HepG2 (cell line): ENCODE results near the gene CAMK1G.

ENCODE experiments used
- ARNTL ChIP-seq: sonication (generic); formaldehyde crosslinking; IDR thresholded peaks from 2 replicates; pipeline ENCODE4 v1.4.0; 2020; ENCODE audit warnings: mild to moderate bottlenecking, missing genetic modification reagents
- ETV6 ChIP-seq: sonication (generic); formaldehyde crosslinking; conservative IDR thresholded peaks from 2 replicates; pipeline ENCODE4 v1.4.0; 2020; ENCODE audit warnings: missing genetic modification reagents
- FOXK2 ChIP-seq: fragments of 450-650 bp; IDR thresholded peaks from 2 replicates; pipeline ENCODE4 v1.6.1; 2016
- GTF2F1 ChIP-seq: fragments of 150-350 bp; IDR thresholded peaks from 2 replicates; pipeline ENCODE4 v1.6.1; 2014; ENCODE audit warnings: low read length
- HMG20A ChIP-seq: IDR thresholded peaks from 2 replicates; pipeline ENCODE4 v1.6.1; 2016; ENCODE audit warnings: borderline replicate concordance
- JUND ChIP-seq: sonication (generic); formaldehyde crosslinking; IDR thresholded peaks from 2 replicates; pipeline ENCODE4 v1.8.0; 2022; ENCODE audit warnings: mild to moderate bottlenecking, missing genetic modification reagents
- KLF6 ChIP-seq: IDR thresholded peaks from 2 replicates; pipeline ENCODE4 v1.8.0; 2016; ENCODE audit warnings: missing biosample characterization, missing genetic modification reagents
- KLF9 ChIP-seq: IDR thresholded peaks from 2 replicates; pipeline ENCODE4 v1.6.1; 2016; ENCODE audit warnings: low read depth
- PRMT3 ChIP-seq: sonication (generic); formaldehyde crosslinking; IDR thresholded peaks from 2 replicates; pipeline ENCODE4 v1.8.1; 2022; ENCODE audit warnings: low read depth, mild to moderate bottlenecking, moderate library complexity, missing genetic modification reagents, borderline replicate concordance
- TF ChIP-seq, protein P1 (sequence below): sonication (generic); formaldehyde crosslinking; IDR thresholded peaks from one replicate; pipeline ENCODE4 v1.5.1; 2020; ENCODE audit warnings: mild to moderate bottlenecking, missing genetic modification reagents; ENCODE audit errors: not compliant biosample characterization
- TF ChIP-seq, protein P2 (sequence below): sonication (generic); formaldehyde crosslinking; IDR thresholded peaks from 2 replicates; pipeline ENCODE4 v1.4.0; 2020; ENCODE audit warnings: missing genetic modification reagents, borderline replicate concordance

DNA sequence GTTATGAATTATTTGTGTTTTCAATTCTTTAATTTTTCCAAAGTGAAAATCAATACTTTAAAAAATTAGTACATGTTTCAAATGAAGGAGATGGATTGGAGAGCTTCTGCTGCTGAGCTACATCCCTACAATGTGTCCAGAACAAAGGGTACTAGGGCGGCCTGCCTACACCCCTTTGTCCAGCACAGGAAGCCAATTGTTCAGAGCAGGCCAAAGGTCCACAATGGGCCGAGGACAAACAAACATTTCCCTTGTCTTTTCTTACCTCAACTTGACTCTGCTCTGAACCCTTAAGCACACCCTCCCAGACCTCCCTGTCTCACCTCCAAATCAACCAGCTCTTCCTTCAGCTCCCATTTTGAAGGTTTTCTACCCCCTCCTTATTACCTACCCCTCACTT is 39.4 kb upstream of the CAMK1G start:
- TF ChIP-seq ETV6 (CRISPR knock-in tag) (no peak), ARNTL (no peak), JUND (CRISPR knock-in tag) (no peak), FOXK2 (no peak), KLF6 (no peak), HMG20A (CRISPR knock-in tag) (no peak), GTF2F1 (no peak), KLF9 (CRISPR knock-in tag) (no peak), PRMT3 (CRISPR knock-in tag) (no peak)
- TF ChIP-seq, protein P1, sequence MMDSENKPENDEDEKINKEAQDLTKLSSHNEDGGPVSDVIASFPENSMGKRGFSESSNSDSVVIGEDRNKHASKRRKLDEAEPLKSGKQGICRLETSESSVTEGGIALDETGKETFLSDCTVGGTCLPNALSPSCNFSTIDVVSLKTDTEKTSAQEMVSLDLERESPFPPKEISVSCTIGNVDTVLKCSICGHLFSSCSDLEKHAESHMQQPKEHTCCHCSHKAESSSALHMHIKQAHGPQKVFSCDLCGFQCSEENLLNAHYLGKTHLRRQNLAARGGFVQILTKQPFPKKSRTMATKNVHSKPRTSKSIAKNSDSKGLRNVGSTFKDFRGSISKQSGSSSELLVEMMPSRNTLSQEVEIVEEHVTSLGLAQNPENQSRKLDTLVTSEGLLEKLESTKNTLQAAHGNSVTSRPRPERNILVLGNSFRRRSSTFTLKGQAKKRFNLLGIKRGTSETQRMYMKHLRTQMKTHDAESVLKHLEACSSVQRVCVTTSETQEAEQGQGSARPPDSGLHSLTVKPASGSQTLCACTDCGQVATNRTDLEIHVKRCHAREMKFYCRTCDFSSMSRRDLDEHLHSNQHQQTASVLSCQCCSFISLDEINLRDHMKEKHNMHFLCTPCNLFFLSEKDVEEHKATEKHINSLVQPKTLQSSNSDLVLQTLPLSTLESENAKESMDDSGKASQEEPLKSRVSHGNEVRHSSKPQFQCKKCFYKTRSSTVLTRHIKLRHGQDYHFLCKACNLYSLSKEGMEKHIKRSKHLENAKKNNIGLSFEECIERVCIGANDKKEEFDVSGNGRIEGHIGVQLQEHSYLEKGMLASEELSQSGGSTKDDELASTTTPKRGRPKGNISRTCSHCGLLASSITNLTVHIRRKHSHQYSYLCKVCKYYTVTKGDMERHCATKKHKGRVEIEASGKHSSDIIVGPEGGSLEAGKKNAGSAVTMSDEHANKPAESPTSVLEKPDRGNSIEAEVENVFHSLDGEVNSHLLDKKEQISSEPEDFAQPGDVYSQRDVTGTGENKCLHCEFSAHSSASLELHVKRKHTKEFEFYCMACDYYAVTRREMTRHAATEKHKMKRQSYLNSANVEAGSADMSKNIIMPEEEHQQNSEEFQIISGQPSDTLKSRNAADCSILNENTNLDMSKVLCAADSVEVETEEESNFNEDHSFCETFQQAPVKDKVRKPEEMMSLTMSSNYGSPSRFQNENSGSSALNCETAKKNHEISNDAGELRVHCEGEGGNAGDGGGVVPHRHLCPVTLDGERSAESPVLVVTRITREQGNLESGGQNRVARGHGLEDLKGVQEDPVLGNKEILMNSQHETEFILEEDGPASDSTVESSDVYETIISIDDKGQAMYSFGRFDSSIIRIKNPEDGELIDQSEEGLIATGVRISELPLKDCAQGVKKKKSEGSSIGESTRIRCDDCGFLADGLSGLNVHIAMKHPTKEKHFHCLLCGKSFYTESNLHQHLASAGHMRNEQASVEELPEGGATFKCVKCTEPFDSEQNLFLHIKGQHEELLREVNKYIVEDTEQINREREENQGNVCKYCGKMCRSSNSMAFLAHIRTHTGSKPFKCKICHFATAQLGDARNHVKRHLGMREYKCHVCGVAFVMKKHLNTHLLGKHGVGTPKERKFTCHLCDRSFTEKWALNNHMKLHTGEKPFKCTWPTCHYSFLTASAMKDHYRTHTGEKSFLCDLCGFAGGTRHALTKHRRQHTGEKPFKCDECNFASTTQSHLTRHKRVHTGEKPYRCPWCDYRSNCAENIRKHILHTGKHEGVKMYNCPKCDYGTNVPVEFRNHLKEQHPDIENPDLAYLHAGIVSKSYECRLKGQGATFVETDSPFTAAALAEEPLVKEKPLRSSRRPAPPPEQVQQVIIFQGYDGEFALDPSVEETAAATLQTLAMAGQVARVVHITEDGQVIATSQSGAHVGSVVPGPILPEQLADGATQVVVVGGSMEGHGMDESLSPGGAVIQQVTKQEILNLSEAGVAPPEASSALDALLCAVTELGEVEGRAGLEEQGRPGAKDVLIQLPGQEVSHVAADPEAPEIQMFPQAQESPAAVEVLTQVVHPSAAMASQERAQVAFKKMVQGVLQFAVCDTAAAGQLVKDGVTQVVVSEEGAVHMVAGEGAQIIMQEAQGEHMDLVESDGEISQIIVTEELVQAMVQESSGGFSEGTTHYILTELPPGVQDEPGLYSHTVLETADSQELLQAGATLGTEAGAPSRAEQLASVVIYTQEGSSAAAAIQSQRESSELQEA: no peak
- TF ChIP-seq, protein P2, sequence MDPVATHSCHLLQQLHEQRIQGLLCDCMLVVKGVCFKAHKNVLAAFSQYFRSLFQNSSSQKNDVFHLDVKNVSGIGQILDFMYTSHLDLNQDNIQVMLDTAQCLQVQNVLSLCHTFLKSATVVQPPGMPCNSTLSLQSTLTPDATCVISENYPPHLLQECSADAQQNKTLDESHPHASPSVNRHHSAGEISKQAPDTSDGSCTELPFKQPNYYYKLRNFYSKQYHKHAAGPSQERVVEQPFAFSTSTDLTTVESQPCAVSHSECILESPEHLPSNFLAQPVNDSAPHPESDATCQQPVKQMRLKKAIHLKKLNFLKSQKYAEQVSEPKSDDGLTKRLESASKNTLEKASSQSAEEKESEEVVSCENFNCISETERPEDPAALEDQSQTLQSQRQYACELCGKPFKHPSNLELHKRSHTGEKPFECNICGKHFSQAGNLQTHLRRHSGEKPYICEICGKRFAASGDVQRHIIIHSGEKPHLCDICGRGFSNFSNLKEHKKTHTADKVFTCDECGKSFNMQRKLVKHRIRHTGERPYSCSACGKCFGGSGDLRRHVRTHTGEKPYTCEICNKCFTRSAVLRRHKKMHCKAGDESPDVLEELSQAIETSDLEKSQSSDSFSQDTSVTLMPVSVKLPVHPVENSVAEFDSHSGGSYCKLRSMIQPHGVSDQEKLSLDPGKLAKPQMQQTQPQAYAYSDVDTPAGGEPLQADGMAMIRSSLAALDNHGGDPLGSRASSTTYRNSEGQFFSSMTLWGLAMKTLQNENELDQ: no peak
